SK-N-MC (cell line): ENCODE measurements around the gene SUMO4.

Experiments
- EZH2 ChIP-seq: fragments of 200-600 bp; sonication (generic); IDR thresholded peaks from one replicate; pipeline ENCODE4 v1.6.1; 2017; ENCODE audit warnings: antibody characterized with exemption
- POLR2AphosphoS5 ChIP-seq: IDR thresholded peaks from 2 replicates; pipeline ENCODE4 v1.6.1; 2012; ENCODE audit warnings: mild to moderate bottlenecking, low read depth, low read length, borderline replicate concordance

DNA sequence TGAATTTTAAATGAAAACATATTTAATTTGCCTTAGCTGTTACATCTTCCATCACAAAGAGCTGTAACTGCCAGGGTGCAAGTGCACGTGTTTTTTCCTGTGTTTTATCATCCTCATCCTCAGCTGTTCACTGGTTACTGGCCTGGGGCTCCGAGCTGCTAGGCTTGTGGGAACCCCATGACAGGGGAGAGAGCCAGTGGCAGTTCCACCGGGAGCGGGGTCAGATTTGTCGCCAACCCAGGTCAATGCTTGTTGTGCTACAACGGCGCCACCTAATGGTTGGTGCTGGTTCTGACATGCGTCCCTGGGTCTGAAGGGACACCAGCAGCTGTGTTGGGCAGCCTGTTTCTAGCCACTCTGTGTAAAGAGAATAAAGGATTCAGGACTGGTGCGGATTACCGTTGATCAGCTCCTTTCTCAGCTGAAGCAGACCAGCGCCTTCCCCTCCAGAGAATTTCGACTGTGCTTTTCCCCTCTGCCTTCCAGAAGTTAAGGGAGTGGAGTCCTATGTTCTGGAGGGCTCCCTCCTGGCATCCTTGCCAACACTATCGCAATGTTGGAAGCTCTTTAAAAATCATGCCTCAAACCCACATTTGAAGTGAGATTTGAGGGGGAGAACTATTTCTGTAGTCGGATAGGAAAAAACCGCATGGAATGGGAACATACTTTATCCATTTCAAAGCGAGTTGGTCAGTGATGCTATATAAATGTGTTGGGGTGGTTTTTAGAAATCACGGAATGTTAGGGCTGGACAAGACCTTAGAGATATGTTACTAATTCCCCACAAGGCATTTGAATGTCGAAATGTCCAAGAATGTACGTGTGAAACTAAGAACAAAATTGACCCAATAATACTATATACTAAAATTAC, 32.1 kb downstream of the SUMO4 start:
- no peak for TF ChIP-seq POLR2AphosphoS5
- TF ChIP-seq EZH2: no peak
